K562 (cell line): Measurements from ENCODE around the gene AZGP1. TPM values are rescaled to one million over a fixed set of nuclear protein-coding genes. Genes with fewer than 3 reads are reported as not detected.

ENCODE experiments used
- CCNT2 ChIP-seq: IDR thresholded peaks from 2 replicates; pipeline ENCODE4 v1.6.1; 2011; ENCODE audit warnings: borderline replicate concordance, low read depth, mild to moderate bottlenecking, moderate library complexity, mixed read lengths, low read length; ENCODE audit not compliant: insufficient read length; ENCODE audit errors: extremely low read depth
- ELF1 ChIP-seq: fragments of 200-800 bp; sonication (Bioruptor generic); IDR thresholded peaks from 2 replicates; pipeline ENCODE4 v1.6.1; 2016; ENCODE audit warnings: missing genetic modification characterization, missing compliant biosample characterization
- GABPB2 ChIP-seq: fragments of 250-450 bp; sonication (Bioruptor Pico); conservative IDR thresholded peaks from 2 replicates; pipeline ENCODE4 v1.5.1; 2021; ENCODE audit warnings: mild to moderate bottlenecking
- KAT7 ChIP-seq: sonication (generic); formaldehyde crosslinking; IDR thresholded peaks from 2 replicates; pipeline ENCODE4 v1.8.0; 2022; ENCODE audit warnings: missing genetic modification reagents, mild to moderate bottlenecking, borderline replicate concordance
- NKRF ChIP-seq: fragments of 450-650 bp; IDR thresholded peaks from 2 replicates; pipeline ENCODE4 v1.6.1; 2016; ENCODE audit warnings: borderline replicate concordance
- NR2C2 ChIP-seq, 2 experiments: fragments of 200-800 bp in 1 of 2; sonication (Bioruptor generic) in 1 of 2; sonication (generic) in 1 of 2; formaldehyde crosslinking in 1 of 2; IDR thresholded peaks; 2 replicates each; pipeline versions ENCODE4 v1.6.1 to v1.8.0; 2016 to 2022; ENCODE audit warnings: mild to moderate bottlenecking in 1 of 2, missing compliant biosample characterization in 1 of 2, missing genetic modification characterization in 1 of 2, missing genetic modification reagents in 1 of 2
- NUFIP1 ChIP-seq: fragments of 450-650 bp; IDR thresholded peaks from 2 replicates; pipeline ENCODE4 v1.6.1; 2018; ENCODE audit not compliant: partially characterized antibody
- PRPF4 ChIP-seq: fragments of 200-400 bp; formaldehyde crosslinking; IDR thresholded peaks from one replicate; pipeline ENCODE4 v1.6.1; 2017; ENCODE audit warnings: low read length, low read depth, mild to moderate bottlenecking; ENCODE audit not compliant: insufficient read depth, poor library complexity, severe bottlenecking
- SMAD3 ChIP-seq: fragments of 450-650 bp; formaldehyde crosslinking; conservative IDR thresholded peaks from 2 replicates; pipeline ENCODE4 v1.4.0; 2020; ENCODE audit warnings: mild to moderate bottlenecking
- SNRNP70 ChIP-seq: fragments of 200-400 bp; formaldehyde crosslinking; optimal IDR thresholded peaks from 2 replicates; pipeline ENCODE3; 2017; ENCODE audit warnings: low read depth, low read length
- SRSF7 ChIP-seq: fragments of 200-400 bp; formaldehyde crosslinking; optimal IDR thresholded peaks from 2 replicates; pipeline ENCODE3; 2017; ENCODE audit warnings: mild to moderate bottlenecking, low read depth, low read length
- THAP12 ChIP-seq: fragments of 250-450 bp; sonication (Bioruptor Pico); IDR thresholded peaks from 2 replicates; pipeline ENCODE4 v1.9.0; 2021; ENCODE audit warnings: mild to moderate bottlenecking, inconsistent platforms
- ZNF407 ChIP-seq: fragments of 450-650 bp; IDR thresholded peaks from 2 replicates; pipeline ENCODE4 v1.6.1; 2016; ENCODE audit warnings: low read depth
- polyA plus RNA-seq, 8 experiments: library from polyadenylated mRNA; depleted of rRNA in 4 of 8; stranded (reverse) in 5 of 8; unstranded in 3 of 8; fragments of >200 nt; fragmentation: Nextera tagmentation in 2 of 8; fragmentation: Illumina TruSeq in 1 of 8; extraction: Ambion mirVana in 2 of 8; extraction: Trizol in 1 of 8; gene quantifications; 2 replicates each; pipeline versions ENCODE4 v1.2.1 to v1.2.3, GENCODE V29; 2011 to 2014; ENCODE audit warnings: inconsistent platforms in 1 of 8, missing spikeins in 1 of 8
- total RNA-seq, 7 experiments: library from RNA; depleted of rRNA in 6 of 7; stranded (reverse); fragments of >200 nt in 6 of 7; fragmentation: Illumina TruSeq in 2 of 7; extraction: Trizol in 2 of 7; gene quantifications; 2 replicates each; pipeline versions ENCODE4 v1.2.1 to v1.2.3, GENCODE V29; 2011 to 2021; ENCODE audit warnings: low replicate concordance in 1 of 7

Gene AZGP1
- total and polyA plus RNA-seq, 9 of the 15 experiments (the other 6 are each of a cell fraction or from before 2014, with no cell fraction given), result 0.18 to 0.53 TPM; not detected in 7

- TF ChIP-seq THAP12 (CRISPR knock-in tag) (peak; percentile 36; the same call in 1 of the 2 replicates), SNRNP70 (no peak), GABPB2 (CRISPR knock-in tag) (no peak), NR2C2 (CRISPR knock-in tag; IDR thresholded peaks at IDR 0.05) (peak; percentile 81; the same call in 1 of the 2 replicates), NR2C2 (tag; IDR thresholded peaks at IDR 0.05) (peak; percentile 97), NKRF (no peak; the same call in 1 of the 2 replicates), KAT7 (peak; percentile 95), NUFIP1 (no peak), SRSF7 (no peak), ZNF407 (no peak), CCNT2 (peak; percentile 30), PRPF4 (no peak), SMAD3 (CRISPR knock-in tag) (no peak), ELF1 (peak; percentile 94)
Measured at GRCh38 chr7:99918959-99919813, 56.6 kb downstream of the AZGP1 start, which contains the start of gene TRIM4 (continued).
